DND-41 (cell line): ENCODE results near the gene SERTAD2.

Experiments
- ATAC-seq: fragments of 200-7000 bp; cut with Tn5 transposase; 3 replicates; pipeline ENCODE4 v1.9.1; 2021; ENCODE audit warnings: low read depth; ENCODE audit not compliant: insufficient read depth
- DNase-seq: peaks from one replicate; pipeline ENCODE4 v3.0.0-alpha.2; 2020
- H2AFZ ChIP-seq: 2 replicates; pipeline ENCODE4 v1.6.0; 2012; ENCODE audit warnings: low read depth, low read length
- H3K27ac ChIP-seq: 2 replicates; pipeline ENCODE4 v1.5.1; 2012; ENCODE audit warnings: low read length, inconsistent platforms
- H3K27me3 ChIP-seq: fragments of 200-600 bp; sonication (generic); 2 replicates; pipeline ENCODE4 v1.6.0; 2012; ENCODE audit warnings: low read length, mild to moderate bottlenecking, inconsistent platforms; ENCODE audit not compliant: insufficient read depth, poor library complexity
- H3K36me3 ChIP-seq: 2 replicates; pipeline ENCODE4 v1.5.1; 2012; ENCODE audit warnings: low read length, inconsistent platforms; ENCODE audit not compliant: insufficient read depth
- H3K4me1 ChIP-seq: 2 replicates; pipeline ENCODE4 v1.5.1; 2012; ENCODE audit warnings: mild to moderate bottlenecking, low read length; ENCODE audit not compliant: insufficient read depth
- H3K4me2 ChIP-seq: 2 replicates; pipeline ENCODE4 v1.6.0; 2012; ENCODE audit warnings: mild to moderate bottlenecking, moderate library complexity, low read length, inconsistent platforms; ENCODE audit not compliant: insufficient read depth
- H3K4me3 ChIP-seq, 2 experiments: fragments of 200-600 bp in 1 of 2; shearing (Covaris generic) in 1 of 2; 2 replicates each; pipeline ENCODE4 v1.5.1; 2012 to 2016; ENCODE audit warnings: inconsistent platforms in 2 of 2, low read length in 2 of 2, mild to moderate bottlenecking in 2 of 2, low read depth in 1 of 2, moderate library complexity in 1 of 2
- H3K79me2 ChIP-seq: 2 replicates; pipeline ENCODE4 v1.6.0; 2012; ENCODE audit warnings: low read length, inconsistent platforms; ENCODE audit not compliant: insufficient read depth
- H3K9ac ChIP-seq: 2 replicates; pipeline ENCODE4 v1.6.0; 2012; ENCODE audit warnings: low read depth, mild to moderate bottlenecking, inconsistent platforms, low read length, moderate library complexity
- H3K9me3 ChIP-seq: 2 replicates; pipeline ENCODE4 v1.5.1; 2012; ENCODE audit warnings: low read length, moderate library complexity, mild to moderate bottlenecking, inconsistent platforms; ENCODE audit not compliant: insufficient read depth, severe bottlenecking
- H4K20me1 ChIP-seq: 2 replicates; pipeline ENCODE4 v1.6.0; 2012; ENCODE audit warnings: low read length; ENCODE audit not compliant: insufficient read depth
- CTCF ChIP-seq: IDR thresholded peaks from 2 replicates; pipeline ENCODE4 v1.5.1; 2012; ENCODE audit warnings: borderline replicate concordance, low read length, moderate library complexity, mild to moderate bottlenecking; ENCODE audit not compliant: poor library complexity, severe bottlenecking; ENCODE audit errors: extremely low read depth
- EZH2 ChIP-seq: IDR thresholded peaks from 3 replicates; pipeline ENCODE4 v1.6.1; 2012; ENCODE audit warnings: borderline replicate concordance, low read depth, mild to moderate bottlenecking, moderate library complexity, low read length, inconsistent platforms; ENCODE audit not compliant: severe bottlenecking

Gene SERTAD2

GRCh38 chr2:64617631-64618151 is 36.0 kb downstream of the SERTAD2 start:
- Histone ChIP-seq H3K9me3 (no peaks in the 10 kb centered on the region), H4K20me1 (no peaks in the 10 kb centered on the region), H3K36me3 (no peaks in the 10 kb centered on the region), H3K4me3 (no peak overlapping the region), H3K79me2 (no peaks in the 10 kb centered on the region), H3K9ac (no peak overlapping the region), H3K27me3 (no peaks in the 10 kb centered on the region), H3K27ac (no peak overlapping the region), H2AFZ (no peak overlapping the region), H3K4me1 (no peaks in the 10 kb centered on the region), H3K4me2 (no peak overlapping the region)
- no peak for ATAC-seq
- DNase-seq = no peak
- TF ChIP-seq EZH2 (no peak), CTCF (no peak)

GRCh38 chr2:64615844-64616536 is 37.7 kb downstream of the SERTAD2 start:
- H4K20me1 ChIP-seq = no peaks in the 10 kb centered on the region
- TF ChIP-seq EZH2 (no peak), CTCF (no peak)
- no peak overlapping the region for H3K4me2 ChIP-seq
- no peaks in the 10 kb centered on the region for H3K27me3 ChIP-seq
- H3K79me2 ChIP-seq = no peaks in the 10 kb centered on the region
- H3K9me3 ChIP-seq = no peaks in the 10 kb centered on the region
- ATAC-seq (no peak), DNase-seq (no peak)
- no peaks in the 10 kb centered on the region for H3K36me3 ChIP-seq
- H3K4me3 ChIP-seq = no peak overlapping the region
- H3K27ac ChIP-seq = no peak overlapping the region
- no peak overlapping the region for H3K9ac ChIP-seq
- no peak overlapping the region for H2AFZ ChIP-seq
- H3K4me1 ChIP-seq = no peaks in the 10 kb centered on the region

GRCh38 chr2:64615192-64615763 is 38.4 kb downstream of the SERTAD2 start:
- no peak overlapping the region for H3K4me2 ChIP-seq
- no peak overlapping the region for H3K9ac ChIP-seq
- H3K27ac ChIP-seq = no peak overlapping the region
- no peak for ATAC-seq
- H2AFZ ChIP-seq = no peak overlapping the region
- H3K4me1 ChIP-seq = no peaks in the 10 kb centered on the region
- no peaks in the 10 kb centered on the region for H4K20me1 ChIP-seq
- no peaks in the 10 kb centered on the region for H3K36me3 ChIP-seq
- TF ChIP-seq EZH2 = no peak
- TF ChIP-seq CTCF = no peak
- H3K4me3 ChIP-seq = no peak overlapping the region
- peaks cover 3% of the 10 kb centered on the region for H3K27me3 ChIP-seq
- DNase-seq = no peak
- no peaks in the 10 kb centered on the region for H3K79me2 ChIP-seq
- no peaks in the 10 kb centered on the region for H3K9me3 ChIP-seq
